GM06990 (cell line): ENCODE data around the gene TUT4.

Experiments
- DNase-seq: peaks from one replicate; pipeline ENCODE4 v3.0.0-alpha.2; 2011; ENCODE audit not compliant: insufficient read length; ENCODE audit errors: extremely low read depth
- H3K27me3 ChIP-seq: replicated peaks from 2 replicates; pipeline ENCODE4 v1.6.0; 2011; ENCODE audit warnings: low read length; ENCODE audit not compliant: control insufficient read depth, insufficient read depth
- H3K36me3 ChIP-seq: 2 replicates; pipeline ENCODE4 v1.5.1; 2011; ENCODE audit warnings: low read length; ENCODE audit not compliant: control insufficient read depth, insufficient read depth
- H3K4me3 ChIP-seq: replicated peaks from 2 replicates; pipeline ENCODE4 v1.5.1; 2011; ENCODE audit warnings: low read depth, mild to moderate bottlenecking, control low read depth, low read length
- CTCF ChIP-seq: IDR thresholded peaks from 2 replicates; pipeline ENCODE4 v1.5.1; 2011; ENCODE audit warnings: low read length, control low read depth, mild to moderate bottlenecking, inconsistent platforms; ENCODE audit not compliant: insufficient read depth, poor library complexity, severe bottlenecking

Gene TUT4

GRCh38 chr1:52590266-52590665 is 37.4 kb upstream of the TUT4 start:
- H3K36me3 ChIP-seq: no peaks in the 10 kb centered on the region
- no peaks in the 10 kb centered on the region for H3K27me3 ChIP-seq
- DNase-seq: no peak
- TF ChIP-seq CTCF: no peak
- no peak overlapping the region for H3K4me3 ChIP-seq

GRCh38 chr1:52588535-52588934 is 35.6 kb upstream of the TUT4 start:
- Histone ChIP-seq H3K36me3 (no peaks in the 10 kb centered on the region), H3K4me3 (no peak overlapping the region), H3K27me3 (no peaks in the 10 kb centered on the region)
- no peak for DNase-seq
- no peak for TF ChIP-seq CTCF

GRCh38 chr1:52588027-52588426 is 35.1 kb upstream of the TUT4 start:
- DNase-seq: no peak
- no peak for TF ChIP-seq CTCF
- Histone ChIP-seq H3K27me3 (no peaks in the 10 kb centered on the region), H3K4me3 (no peak overlapping the region), H3K36me3 (no peaks in the 10 kb centered on the region)

GRCh38 chr1:52585474-52585873 is 32.6 kb upstream of the TUT4 start:
- Histone ChIP-seq H3K27me3 (no peaks in the 10 kb centered on the region; the same call in 1 of the 2 replicates), H3K4me3 (no peak overlapping the region), H3K36me3 (no peaks in the 10 kb centered on the region)
- TF ChIP-seq CTCF: no peak
- no peak for DNase-seq

- Histone ChIP-seq H3K4me3 (no peak overlapping the region), H3K27me3 (no peaks in the 10 kb centered on the region; the same call in 1 of the 2 replicates), H3K36me3 (no peaks in the 10 kb centered on the region)
- no peak for DNase-seq
- no peak for TF ChIP-seq CTCF
Measured at GRCh38 chr1:52582116-52582696, 29.3 kb upstream of the TUT4 start.

GRCh38 chr1:52580283-52580682 is 27.4 kb upstream of the TUT4 start:
- no peak for DNase-seq
- Histone ChIP-seq H3K27me3 (no peaks in the 10 kb centered on the region; the same call in 1 of the 2 replicates), H3K4me3 (no peak overlapping the region), H3K36me3 (no peaks in the 10 kb centered on the region)
- TF ChIP-seq CTCF: no peak
